WTC11 (cell line): ENCODE data around the gene CTPS2.

Experiments used
- ATF2 ChIP-seq: sonication (generic); formaldehyde crosslinking; IDR thresholded peaks from 2 replicates; pipeline ENCODE4 v1.8.1; 2022; ENCODE audit warnings: low read depth, missing genetic modification reagents, borderline replicate concordance
- ATF6 ChIP-seq: sonication (generic); formaldehyde crosslinking; IDR thresholded peaks from 2 replicates; pipeline ENCODE4 v1.8.1; 2023; ENCODE audit warnings: mild to moderate bottlenecking, missing genetic modification reagents
- CREB1 ChIP-seq: sonication (generic); formaldehyde crosslinking; IDR thresholded peaks from 2 replicates; pipeline ENCODE4 v1.8.0; 2023; ENCODE audit warnings: mild to moderate bottlenecking, missing genetic modification reagents
- CTCF ChIP-seq: fragments of 200-600 bp; IDR thresholded peaks from 2 replicates; pipeline ENCODE4 v1.8.0; 2022; ENCODE audit warnings: antibody characterized with exemption
- RELA ChIP-seq: sonication (generic); formaldehyde crosslinking; IDR thresholded peaks from 2 replicates; pipeline ENCODE4 v1.8.1; 2022; ENCODE audit warnings: missing genetic modification reagents, mild to moderate bottlenecking, borderline replicate concordance
- TEAD4 ChIP-seq: sonication (generic); formaldehyde crosslinking; IDR thresholded peaks from 2 replicates; pipeline ENCODE4 v1.8.0; 2022; ENCODE audit warnings: mild to moderate bottlenecking, missing genetic modification reagents

- TF ChIP-seq CTCF (no peak), ATF6 (CRISPR knock-in tag) (no peak), TEAD4 (CRISPR knock-in tag) (no peak), RELA (CRISPR knock-in tag) (no peak), CREB1 (CRISPR knock-in tag) (no peak), ATF2 (no peak)
These were observed 20.5 kb upstream of the CTPS2 start for GRCh38 chrX:16733013-16733412.
